ENCODE measurements around the gene MTUS2. TPM values are rescaled to one million over a fixed set of nuclear protein-coding genes. Genes with fewer than 3 reads are reported as not detected.

Gene MTUS2
- polyA plus RNA-seq, 1 donor from 2014 or later, result 4.4 TPM

- Histone ChIP-seq H4K20me1 (ENCODE audit: insufficient read depth) (no peaks in the 10 kb centered on the region), H3K4me3 (ENCODE audit: low read length) (no peak overlapping the region), H3K36me3 (ENCODE audit: insufficient read depth, low read length) (no peaks in the 10 kb centered on the region), H3K9me2 (ENCODE audit: insufficient read depth, low read length) (no peaks in the 10 kb centered on the region), H3K79me2 (replicated peaks; ENCODE audit: insufficient read depth, low read length) (no peaks in the 10 kb centered on the region), H3K9me3 (ENCODE audit: low read length) (peaks cover 7% of the 10 kb centered on the region), H2AFZ (ENCODE audit: low read depth, low read length) (no peak overlapping the region), H3K4me2 (ENCODE audit: low read length) (no peak overlapping the region), H3K9ac (ENCODE audit: low read length) (no peak overlapping the region), H3K27me3 (ENCODE audit: insufficient read depth, low read depth, low read length) (peaks cover 26% of the 10 kb centered on the region), H3F3A (ENCODE audit: insufficient read depth, low read length, poor library complexity, severe bottlenecking) (no peaks in the 10 kb centered on the region), H3K27ac (ENCODE audit: low read length) (no peak overlapping the region)
- TF ChIP-seq POLR2AphosphoS5 (IDR thresholded peaks at IDR 0.05), result no peak
- TF ChIP-seq SMC3 (conservative IDR thresholded peaks at IDR 0.05; ENCODE audit: poor library complexity), result no peak
- no peak for TF ChIP-seq MXI1 (conservative IDR thresholded peaks at IDR 0.05; ENCODE audit: poor library complexity, severe bottlenecking)
- TF ChIP-seq TAF1 (IDR thresholded peaks at IDR 0.05; ENCODE audit: low read depth), result no peak
- TF ChIP-seq, protein P1, sequence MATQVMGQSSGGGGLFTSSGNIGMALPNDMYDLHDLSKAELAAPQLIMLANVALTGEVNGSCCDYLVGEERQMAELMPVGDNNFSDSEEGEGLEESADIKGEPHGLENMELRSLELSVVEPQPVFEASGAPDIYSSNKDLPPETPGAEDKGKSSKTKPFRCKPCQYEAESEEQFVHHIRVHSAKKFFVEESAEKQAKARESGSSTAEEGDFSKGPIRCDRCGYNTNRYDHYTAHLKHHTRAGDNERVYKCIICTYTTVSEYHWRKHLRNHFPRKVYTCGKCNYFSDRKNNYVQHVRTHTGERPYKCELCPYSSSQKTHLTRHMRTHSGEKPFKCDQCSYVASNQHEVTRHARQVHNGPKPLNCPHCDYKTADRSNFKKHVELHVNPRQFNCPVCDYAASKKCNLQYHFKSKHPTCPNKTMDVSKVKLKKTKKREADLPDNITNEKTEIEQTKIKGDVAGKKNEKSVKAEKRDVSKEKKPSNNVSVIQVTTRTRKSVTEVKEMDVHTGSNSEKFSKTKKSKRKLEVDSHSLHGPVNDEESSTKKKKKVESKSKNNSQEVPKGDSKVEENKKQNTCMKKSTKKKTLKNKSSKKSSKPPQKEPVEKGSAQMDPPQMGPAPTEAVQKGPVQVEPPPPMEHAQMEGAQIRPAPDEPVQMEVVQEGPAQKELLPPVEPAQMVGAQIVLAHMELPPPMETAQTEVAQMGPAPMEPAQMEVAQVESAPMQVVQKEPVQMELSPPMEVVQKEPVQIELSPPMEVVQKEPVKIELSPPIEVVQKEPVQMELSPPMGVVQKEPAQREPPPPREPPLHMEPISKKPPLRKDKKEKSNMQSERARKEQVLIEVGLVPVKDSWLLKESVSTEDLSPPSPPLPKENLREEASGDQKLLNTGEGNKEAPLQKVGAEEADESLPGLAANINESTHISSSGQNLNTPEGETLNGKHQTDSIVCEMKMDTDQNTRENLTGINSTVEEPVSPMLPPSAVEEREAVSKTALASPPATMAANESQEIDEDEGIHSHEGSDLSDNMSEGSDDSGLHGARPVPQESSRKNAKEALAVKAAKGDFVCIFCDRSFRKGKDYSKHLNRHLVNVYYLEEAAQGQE (IDR thresholded peaks at IDR 0.05; ENCODE audit: borderline replicate concordance), result no peak
- TF ChIP-seq, protein P2, sequence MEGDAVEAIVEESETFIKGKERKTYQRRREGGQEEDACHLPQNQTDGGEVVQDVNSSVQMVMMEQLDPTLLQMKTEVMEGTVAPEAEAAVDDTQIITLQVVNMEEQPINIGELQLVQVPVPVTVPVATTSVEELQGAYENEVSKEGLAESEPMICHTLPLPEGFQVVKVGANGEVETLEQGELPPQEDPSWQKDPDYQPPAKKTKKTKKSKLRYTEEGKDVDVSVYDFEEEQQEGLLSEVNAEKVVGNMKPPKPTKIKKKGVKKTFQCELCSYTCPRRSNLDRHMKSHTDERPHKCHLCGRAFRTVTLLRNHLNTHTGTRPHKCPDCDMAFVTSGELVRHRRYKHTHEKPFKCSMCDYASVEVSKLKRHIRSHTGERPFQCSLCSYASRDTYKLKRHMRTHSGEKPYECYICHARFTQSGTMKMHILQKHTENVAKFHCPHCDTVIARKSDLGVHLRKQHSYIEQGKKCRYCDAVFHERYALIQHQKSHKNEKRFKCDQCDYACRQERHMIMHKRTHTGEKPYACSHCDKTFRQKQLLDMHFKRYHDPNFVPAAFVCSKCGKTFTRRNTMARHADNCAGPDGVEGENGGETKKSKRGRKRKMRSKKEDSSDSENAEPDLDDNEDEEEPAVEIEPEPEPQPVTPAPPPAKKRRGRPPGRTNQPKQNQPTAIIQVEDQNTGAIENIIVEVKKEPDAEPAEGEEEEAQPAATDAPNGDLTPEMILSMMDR (IDR thresholded peaks at IDR 0.05; ENCODE audit: poor library complexity, severe bottlenecking), result no peak
- TF ChIP-seq RAD21 (conservative IDR thresholded peaks at IDR 0.05), result no peak
- TF ChIP-seq EZH2 (IDR thresholded peaks at IDR 0.05; ENCODE audit: borderline replicate concordance, insufficient read depth, low read length, poor library complexity, severe bottlenecking), result no peak
- TF ChIP-seq EP300 (conservative IDR thresholded peaks at IDR 0.05; ENCODE audit: poor library complexity, severe bottlenecking), result no peak
These were observed 5.2 kb downstream of the MTUS2 start for GRCh38 chr13:28825379-28825778.

GRCh38 chr13:28826368-28826767 is 6.2 kb downstream of the MTUS2 start:
- Histone ChIP-seq H3K9ac (ENCODE audit: low read length) (no peak overlapping the region), H2AFZ (ENCODE audit: low read depth, low read length) (no peak overlapping the region), H3K36me3 (ENCODE audit: insufficient read depth, low read length) (no peaks in the 10 kb centered on the region), H3F3A (ENCODE audit: insufficient read depth, low read length, poor library complexity, severe bottlenecking) (no peaks in the 10 kb centered on the region), H3K4me3 (ENCODE audit: low read length) (no peak overlapping the region), H3K4me2 (ENCODE audit: low read length) (no peak overlapping the region), H3K79me2 (replicated peaks; ENCODE audit: insufficient read depth, low read length) (no peaks in the 10 kb centered on the region), H3K9me2 (ENCODE audit: insufficient read depth, low read length) (no peaks in the 10 kb centered on the region), H3K27me3 (ENCODE audit: insufficient read depth, low read depth, low read length) (peaks cover 16% of the 10 kb centered on the region), H4K20me1 (ENCODE audit: insufficient read depth) (no peaks in the 10 kb centered on the region), H3K27ac (ENCODE audit: low read length) (no peak overlapping the region), H3K9me3 (ENCODE audit: low read length) (peaks cover 7% of the 10 kb centered on the region)
- TF ChIP-seq TAF1 (IDR thresholded peaks at IDR 0.05; ENCODE audit: low read depth), result no peak
- TF ChIP-seq MXI1 (conservative IDR thresholded peaks at IDR 0.05; ENCODE audit: poor library complexity, severe bottlenecking), result no peak
- TF ChIP-seq, protein P1 (IDR thresholded peaks at IDR 0.05; ENCODE audit: borderline replicate concordance), result no peak
- TF ChIP-seq SMC3 (conservative IDR thresholded peaks at IDR 0.05; ENCODE audit: poor library complexity), result no peak

All from neural cell (in vitro differentiated cells).